ENCODE measurements around the gene CD160.

The CD160 gene

GRCh38 chr1:145707183-145707867 lies 12.0 kb upstream of the CD160 start, which contains the start of gene PDZK1:
PDZK1 (minus strand) TSS chr1:145707368; CDS start chr1:145688021, 19,347 bp downstream.
- TF ChIP-seq, protein P1, sequence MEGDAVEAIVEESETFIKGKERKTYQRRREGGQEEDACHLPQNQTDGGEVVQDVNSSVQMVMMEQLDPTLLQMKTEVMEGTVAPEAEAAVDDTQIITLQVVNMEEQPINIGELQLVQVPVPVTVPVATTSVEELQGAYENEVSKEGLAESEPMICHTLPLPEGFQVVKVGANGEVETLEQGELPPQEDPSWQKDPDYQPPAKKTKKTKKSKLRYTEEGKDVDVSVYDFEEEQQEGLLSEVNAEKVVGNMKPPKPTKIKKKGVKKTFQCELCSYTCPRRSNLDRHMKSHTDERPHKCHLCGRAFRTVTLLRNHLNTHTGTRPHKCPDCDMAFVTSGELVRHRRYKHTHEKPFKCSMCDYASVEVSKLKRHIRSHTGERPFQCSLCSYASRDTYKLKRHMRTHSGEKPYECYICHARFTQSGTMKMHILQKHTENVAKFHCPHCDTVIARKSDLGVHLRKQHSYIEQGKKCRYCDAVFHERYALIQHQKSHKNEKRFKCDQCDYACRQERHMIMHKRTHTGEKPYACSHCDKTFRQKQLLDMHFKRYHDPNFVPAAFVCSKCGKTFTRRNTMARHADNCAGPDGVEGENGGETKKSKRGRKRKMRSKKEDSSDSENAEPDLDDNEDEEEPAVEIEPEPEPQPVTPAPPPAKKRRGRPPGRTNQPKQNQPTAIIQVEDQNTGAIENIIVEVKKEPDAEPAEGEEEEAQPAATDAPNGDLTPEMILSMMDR (IDR thresholded peaks at IDR 0.05; ENCODE audit: insufficient read depth, low read length, poor library complexity, severe bottlenecking), result no peak
- DNase-seq (ENCODE audit: extremely low read depth, insufficient read length), result no peak
- Histone ChIP-seq H3K27me3 (replicated peaks; ENCODE audit: control insufficient read depth, insufficient read depth, low read length) (no peaks in the 10 kb centered on the region), H3K36me3 (ENCODE audit: control insufficient read depth, insufficient read depth, low read length) (no peaks in the 10 kb centered on the region), H3K4me3 (replicated peaks; ENCODE audit: low read depth, low read length) (no peak within 1 kb of the TSS)

GRCh38 chr1:145708063-145708462 lies 11.2 kb upstream of the CD160 start:
- TF ChIP-seq, protein P1 (IDR thresholded peaks at IDR 0.05; ENCODE audit: insufficient read depth, low read length, poor library complexity, severe bottlenecking), result no peak
- no peaks in the 10 kb centered on the region for H3K36me3 ChIP-seq (ENCODE audit: control insufficient read depth, insufficient read depth, low read length)
- H3K4me3 ChIP-seq (replicated peaks; ENCODE audit: low read depth, low read length), result no peak overlapping the region
- H3K27me3 ChIP-seq (replicated peaks; ENCODE audit: control insufficient read depth, insufficient read depth, low read length), result no peaks in the 10 kb centered on the region
- peak; percentile 20 for DNase-seq (ENCODE audit: extremely low read depth, insufficient read length)

DNA sequence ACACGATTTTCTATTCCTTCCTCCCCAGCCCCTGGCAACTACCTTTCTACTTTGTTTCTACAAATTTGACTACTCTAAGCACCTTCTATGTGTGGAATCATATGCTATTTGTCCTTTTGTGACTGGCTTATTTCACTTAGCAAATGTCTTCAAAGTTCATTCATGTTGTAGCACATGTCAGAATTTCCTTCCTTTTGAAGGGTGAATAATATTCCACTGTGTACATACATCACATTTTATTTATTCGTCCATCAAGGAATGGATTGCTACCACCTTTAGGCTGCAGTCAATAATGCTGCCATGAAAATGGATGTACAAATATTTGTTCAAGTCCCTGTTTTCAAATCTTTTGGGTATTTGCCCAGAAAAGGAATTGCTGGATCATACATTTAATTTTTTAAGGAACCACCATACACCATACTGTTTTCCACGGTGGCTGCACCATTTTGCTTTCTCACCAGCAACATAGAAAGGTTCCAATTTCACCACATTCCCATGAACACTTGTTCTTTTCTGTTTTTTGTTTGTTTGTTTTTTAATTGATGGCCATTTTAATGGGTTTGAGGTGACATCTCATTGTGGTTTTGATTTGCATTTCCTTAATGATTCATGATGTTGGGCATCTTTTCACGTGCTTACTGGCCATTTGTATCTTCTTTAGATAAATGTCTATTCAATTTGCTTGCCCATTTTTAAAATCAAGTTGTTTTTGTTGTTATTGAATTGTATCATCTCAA lies 8.8 kb upstream of the CD160 start:
- Histone ChIP-seq H3K4me3 (replicated peaks; ENCODE audit: low read depth, low read length) (no peak overlapping the region), H3K27me3 (replicated peaks; ENCODE audit: control insufficient read depth, insufficient read depth, low read length) (no peaks in the 10 kb centered on the region), H3K36me3 (ENCODE audit: control insufficient read depth, insufficient read depth, low read length) (no peaks in the 10 kb centered on the region)
- TF ChIP-seq, protein P1 (IDR thresholded peaks at IDR 0.05; ENCODE audit: insufficient read depth, low read length, poor library complexity, severe bottlenecking), result no peak
- no peak for DNase-seq (ENCODE audit: extremely low read depth, insufficient read length)

DNA sequence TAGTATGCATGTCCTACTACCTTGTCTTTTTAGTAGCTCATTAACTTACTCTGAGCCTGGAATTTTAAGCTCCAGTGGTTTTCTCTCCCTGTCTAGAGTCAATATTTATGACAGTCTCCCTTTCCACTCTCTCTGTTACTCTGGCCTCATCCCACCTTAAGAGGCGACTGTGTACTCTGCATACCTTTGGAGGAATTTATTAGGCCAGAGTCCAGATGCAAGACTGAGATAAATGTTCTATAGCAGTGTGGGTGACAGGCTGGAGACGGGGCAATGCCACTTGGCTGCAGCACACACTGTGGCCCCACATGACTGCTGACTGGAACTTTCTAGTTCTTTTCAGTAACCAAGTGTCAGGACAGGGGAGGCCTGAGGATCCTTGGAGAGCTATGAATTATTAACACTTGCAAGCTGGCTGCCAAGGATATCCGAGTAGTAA lies 8.1 kb upstream of the CD160 start:
- H3K36me3 ChIP-seq (ENCODE audit: control insufficient read depth, insufficient read depth, low read length), result no peaks in the 10 kb centered on the region
- no peak overlapping the region for H3K4me3 ChIP-seq (replicated peaks; ENCODE audit: low read depth, low read length)
- DNase-seq (ENCODE audit: extremely low read depth, insufficient read length), result no peak
- TF ChIP-seq, protein P1 (IDR thresholded peaks at IDR 0.05; ENCODE audit: insufficient read depth, low read length, poor library complexity, severe bottlenecking), result no peak
- H3K27me3 ChIP-seq (replicated peaks; ENCODE audit: control insufficient read depth, insufficient read depth, low read length), result no peaks in the 10 kb centered on the region

GRCh38 chr1:145714524-145715111 lies 4.7 kb upstream of the CD160 start:
- H3K4me3 ChIP-seq (replicated peaks; ENCODE audit: low read depth, low read length), result no peak overlapping the region
- H3K36me3 ChIP-seq (ENCODE audit: control insufficient read depth, insufficient read depth, low read length), result no peaks in the 10 kb centered on the region
- TF ChIP-seq, protein P1 (IDR thresholded peaks at IDR 0.05; ENCODE audit: insufficient read depth, low read length, poor library complexity, severe bottlenecking), result no peak
- no peak for DNase-seq (ENCODE audit: extremely low read depth, insufficient read length)
- H3K27me3 ChIP-seq (replicated peaks; ENCODE audit: control insufficient read depth, insufficient read depth, low read length), result no peaks in the 10 kb centered on the region

All from GM06990 (cell line).